NCI-H226 (cell line): ENCODE measurements around the gene PHF21B.
"Not testable (repeated sequence)": the region's sequence is repeated elsewhere in the genome, so short reads cannot be mapped to it uniquely, and the experiment has no call there.

Experiments used
- DNase-seq: peaks from one replicate; pipeline ENCODE4 v3.0.0-alpha.2; 2015

Gene PHF21B

DNA sequence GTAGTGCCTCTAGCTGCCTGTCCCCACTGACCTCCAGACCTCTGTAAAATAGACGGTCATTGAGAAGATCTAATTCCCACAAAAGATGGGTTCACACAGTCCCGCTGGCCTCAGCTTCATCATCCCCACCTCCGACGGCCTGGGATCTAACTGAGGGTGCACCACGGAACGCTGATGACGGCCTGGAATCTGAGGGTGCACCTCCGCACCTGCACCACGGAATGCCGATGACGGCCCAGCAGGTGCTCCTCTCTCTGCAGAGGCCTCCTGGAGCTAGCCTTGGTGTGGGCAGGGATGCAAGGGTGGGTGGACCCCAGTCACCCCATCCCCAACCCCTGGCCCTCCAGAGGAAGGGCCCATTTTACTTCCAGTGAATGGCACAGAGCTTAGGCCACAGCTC lies 77.3 kb downstream of the PHF21B start:
- no peak for DNase-seq

DNA sequence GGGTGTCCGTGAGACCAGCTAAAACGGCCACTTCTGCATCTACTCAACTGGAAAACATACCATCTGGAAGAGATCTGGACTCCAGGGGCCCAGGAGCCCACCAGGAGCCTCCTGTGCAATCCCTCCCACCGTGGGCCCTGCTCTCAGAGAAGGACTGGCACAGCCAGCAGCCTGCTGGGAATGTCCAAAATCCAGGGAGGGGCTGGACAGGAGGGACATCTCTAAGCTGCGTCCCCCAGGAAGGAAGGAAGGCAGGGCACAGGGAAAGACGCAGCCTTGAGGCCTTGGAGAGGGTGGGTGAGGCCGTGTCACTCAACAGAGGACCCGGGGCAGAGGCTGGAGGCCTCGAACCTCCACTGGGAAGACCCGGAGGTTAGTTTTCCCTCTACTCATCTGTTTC lies 78.0 kb downstream of the PHF21B start:
- no peak for DNase-seq

DNA sequence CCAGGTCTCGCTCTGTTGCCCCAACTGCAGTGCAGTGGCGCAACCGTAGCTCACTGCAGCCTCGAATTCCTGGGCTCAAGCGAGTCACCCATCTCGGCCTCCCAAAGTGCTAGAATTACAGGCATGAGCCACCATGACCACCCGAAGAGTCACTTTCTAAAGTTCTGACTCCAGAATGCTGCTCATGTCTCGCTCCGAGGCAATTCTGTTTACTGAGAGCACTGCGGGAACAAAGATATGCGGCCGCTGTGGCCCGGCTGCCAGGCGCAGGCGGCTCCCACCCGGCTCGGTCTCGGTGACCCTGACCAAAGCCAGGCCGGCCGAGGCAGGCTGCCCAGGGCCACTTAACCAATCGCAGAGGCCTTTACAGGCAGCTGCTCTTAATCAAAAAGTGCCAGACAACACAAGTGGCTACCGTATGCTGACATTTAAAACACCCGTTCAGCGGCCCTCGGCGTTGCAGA lies 78.7 kb downstream of the PHF21B start:
- DNase-seq: no peak

DNA sequence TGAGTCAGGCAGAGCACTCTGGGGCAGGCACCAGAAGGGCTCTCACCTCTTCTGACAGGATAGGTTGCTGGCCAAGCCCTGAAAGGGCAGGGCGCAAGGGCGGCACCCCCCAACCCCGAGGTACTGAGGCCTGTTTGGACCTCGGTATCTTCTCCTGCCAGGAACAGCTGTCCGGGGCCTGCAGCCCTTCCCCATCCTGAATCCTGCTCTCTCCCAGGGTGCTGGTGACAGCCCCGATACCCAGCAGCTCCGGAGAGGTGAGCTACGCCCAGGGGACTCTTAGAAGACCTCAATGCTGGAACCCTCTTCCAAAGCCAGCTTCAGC lies 79.1 kb downstream of the PHF21B start:
- DNase-seq: no peak

DNA sequence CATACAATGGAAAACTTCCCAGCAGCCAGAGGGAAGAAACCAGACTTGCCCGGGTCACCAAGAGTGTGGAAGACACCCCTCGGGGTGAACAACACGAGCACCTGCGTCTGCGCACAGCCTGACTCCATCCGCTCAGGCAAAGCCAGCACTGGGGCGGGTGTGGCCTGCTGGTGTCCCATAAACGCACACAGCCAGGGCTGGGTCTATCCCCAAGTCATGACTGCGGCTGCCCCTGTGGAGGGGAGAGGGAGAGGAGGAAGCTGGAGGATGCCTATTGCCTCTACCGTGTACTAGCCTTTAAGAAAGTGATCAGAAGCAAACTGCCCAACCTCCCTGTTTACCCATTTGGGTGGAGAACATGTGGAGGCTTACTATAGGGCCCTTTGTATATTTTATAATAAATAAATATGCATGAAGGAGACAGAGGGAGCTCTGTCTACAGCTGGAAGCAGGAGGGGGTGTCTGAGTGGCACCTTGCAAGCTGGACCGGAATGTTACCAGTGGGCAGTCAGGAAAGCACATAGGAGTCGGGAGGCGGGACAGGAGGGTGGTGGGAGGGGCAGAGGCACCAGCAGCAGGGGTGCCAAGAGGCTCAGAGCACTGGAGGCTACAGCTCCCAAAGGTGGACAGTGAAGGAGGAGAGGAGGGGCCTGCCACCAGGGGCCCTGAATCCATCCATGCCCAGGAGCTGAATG lies 79.6 kb downstream of the PHF21B start:
- DNase-seq: no peak

DNA sequence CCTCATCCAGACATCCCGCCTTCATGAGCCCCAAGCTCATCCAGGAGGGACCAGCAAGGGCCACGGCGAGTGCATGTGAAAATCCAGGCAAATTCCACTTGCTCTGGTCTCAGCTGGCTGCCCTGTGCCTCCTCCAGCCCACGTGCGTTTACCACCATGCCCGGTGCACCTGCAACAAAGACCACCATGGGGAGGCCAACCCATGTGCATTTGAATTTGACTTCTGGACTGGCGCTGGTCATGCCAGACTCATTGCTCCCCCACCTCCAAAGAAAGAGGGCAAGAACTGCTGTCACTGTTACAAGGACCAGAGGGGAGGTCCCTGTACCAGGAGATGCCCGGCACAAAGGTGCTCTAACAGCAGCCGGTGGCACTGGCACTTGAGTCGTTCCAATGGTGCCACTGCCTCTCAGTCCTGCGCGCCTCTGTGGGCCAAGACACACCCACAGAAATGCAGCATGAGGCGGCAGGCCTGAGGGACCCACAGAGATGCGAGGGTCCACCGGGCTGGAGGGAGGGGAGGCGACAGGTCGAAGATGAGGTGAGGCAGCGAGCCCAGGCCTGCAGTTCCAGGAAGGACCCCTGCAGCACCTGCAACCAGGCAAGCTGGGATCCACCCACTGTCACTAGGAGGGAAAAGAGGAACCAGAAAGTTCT lies 80.3 kb downstream of the PHF21B start:
- no peak for DNase-seq

DNA sequence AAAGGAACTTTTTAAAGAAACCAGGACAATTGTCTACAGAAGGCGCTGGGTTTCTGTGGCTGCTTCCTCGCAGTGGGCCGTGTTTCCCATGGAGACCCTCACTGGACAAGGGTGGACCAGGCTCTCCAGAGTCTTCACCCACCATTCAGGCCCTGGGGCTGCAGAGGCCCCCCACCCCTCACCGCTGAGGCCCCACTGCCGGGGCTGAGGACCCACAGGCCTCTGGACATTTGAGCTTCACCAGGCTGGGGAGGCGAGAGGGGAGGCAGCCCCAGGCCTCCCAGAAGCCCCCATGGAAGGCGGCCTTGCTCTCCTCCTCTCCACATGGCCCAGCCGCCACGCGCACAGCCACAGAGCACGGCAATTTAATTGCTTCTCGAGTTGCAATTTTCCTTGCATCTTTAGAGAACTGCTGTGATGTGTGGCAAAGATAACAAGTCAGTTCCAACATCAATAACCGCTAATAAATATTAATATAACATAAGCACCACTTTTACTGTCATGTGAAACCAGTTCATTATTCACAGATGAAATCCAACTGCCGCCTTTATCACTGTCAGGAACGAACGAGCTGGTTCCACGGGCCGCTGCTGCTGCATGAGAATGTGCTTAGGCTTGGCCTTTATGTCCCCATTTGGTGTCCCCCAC lies 81.0 kb downstream of the PHF21B start:
- DNase-seq: no peak

DNA sequence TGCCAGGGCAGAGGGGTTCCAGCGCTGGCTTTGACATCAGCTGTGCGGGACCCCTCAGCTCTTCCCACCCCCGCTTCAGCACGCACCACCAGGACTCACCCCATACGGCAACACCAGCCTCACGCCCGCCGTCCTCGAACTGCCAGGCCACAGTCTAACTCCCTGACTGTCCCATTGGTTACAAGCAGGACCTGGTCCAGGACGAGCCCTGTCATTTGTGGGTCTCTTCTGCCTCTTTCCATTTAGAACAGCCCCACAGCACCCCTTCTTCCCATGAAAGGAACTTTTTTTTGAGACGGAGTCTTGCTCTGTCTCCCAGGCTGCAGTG lies 81.7 kb downstream of the PHF21B start:
- no peak for DNase-seq

DNA sequence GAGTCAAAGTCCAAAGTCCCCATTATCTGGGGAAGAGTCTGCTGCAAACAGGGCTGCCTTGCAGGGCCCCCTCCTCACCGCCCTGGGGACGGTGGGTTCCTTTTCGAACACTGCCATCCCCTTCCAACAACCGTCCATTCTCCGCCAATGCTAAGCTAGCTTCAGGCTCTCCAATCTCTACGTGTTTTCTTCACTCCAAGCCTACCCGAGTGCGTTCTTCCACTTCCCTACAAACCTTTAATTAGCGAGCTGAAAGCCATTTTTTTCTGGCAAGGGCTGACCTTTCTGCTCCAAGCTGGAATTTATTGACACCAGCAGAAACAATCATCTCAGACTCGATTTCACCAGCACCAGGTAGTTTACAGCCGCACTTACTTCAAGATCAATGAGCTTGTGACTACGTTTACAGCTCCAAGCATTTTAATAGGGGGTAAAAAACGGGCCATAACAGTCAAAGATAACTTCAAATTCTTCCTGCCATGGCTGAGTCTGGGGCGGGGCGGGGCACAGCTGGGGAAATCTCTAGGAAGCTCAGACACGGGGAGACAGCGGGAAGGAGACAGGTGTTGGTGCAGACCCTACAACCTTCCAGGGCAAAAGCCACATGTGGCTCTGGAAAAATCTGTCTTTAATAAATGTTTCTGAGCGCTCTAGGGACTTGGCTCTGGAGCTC lies 82.2 kb downstream of the PHF21B start:
- DNase-seq: no peak

DNA sequence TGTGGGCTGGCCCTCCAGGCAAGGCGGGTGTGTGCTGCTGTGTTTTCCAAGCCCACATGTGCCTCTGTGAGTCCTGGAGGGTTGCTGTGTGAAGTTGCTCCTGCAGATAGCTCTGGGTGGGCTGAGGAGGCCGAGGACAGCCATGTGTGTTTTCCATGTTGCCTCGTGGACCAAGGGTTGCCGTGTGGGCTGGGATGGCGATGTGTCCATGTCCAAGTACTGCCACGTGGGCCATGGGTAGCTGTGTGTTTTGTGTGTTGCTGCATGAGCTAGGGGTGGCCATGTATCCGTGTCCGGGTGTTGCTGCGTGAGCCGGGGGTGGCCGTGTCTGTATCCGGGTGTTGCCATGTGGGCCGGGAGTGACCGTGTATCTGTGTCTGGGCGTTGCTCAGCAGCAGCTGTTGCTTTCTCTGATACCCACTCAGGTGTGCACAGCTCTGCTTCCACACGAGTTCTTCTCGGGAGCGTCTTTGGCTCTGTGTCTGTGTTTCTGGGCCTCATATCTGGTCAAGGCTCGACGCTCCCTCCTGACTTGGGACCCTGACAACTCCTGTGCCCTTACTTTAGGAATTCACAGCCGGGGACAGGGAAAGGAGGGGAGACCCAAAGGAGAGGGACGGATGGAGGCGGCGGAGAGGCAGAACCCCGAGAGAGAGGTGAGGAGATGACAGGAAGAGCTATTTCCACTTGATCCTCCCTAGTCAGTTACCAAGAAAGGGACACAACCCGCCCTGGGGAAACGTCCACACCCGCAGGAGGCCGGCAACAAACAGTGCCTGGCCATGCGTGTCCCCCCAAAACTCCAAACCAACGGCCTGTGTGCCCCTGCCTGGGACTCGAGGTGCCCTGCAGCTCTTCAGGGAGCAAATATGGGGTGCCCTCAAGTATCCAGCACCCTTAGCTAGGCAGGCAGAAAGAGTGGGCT lies 83.1 kb downstream of the PHF21B start:
- DNase-seq: no peak

DNA sequence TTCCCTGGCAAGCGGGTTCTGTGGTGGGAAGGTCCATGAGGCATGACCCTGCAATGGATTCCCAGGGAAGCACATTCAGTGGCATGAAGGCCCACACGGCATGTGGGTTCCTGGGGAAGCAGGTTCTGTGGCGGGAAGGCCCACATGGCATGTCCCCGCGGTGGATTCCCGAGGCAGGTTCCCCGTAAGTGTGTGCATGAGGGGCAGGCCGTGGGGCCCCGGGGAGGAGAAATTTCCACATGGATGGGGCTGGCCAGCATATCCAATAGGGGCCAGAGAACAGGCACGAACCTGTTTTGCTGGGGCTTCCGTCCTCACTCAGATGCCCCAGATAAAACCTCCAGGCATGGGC lies 83.7 kb downstream of the PHF21B start:
- DNase-seq: no peak

DNA sequence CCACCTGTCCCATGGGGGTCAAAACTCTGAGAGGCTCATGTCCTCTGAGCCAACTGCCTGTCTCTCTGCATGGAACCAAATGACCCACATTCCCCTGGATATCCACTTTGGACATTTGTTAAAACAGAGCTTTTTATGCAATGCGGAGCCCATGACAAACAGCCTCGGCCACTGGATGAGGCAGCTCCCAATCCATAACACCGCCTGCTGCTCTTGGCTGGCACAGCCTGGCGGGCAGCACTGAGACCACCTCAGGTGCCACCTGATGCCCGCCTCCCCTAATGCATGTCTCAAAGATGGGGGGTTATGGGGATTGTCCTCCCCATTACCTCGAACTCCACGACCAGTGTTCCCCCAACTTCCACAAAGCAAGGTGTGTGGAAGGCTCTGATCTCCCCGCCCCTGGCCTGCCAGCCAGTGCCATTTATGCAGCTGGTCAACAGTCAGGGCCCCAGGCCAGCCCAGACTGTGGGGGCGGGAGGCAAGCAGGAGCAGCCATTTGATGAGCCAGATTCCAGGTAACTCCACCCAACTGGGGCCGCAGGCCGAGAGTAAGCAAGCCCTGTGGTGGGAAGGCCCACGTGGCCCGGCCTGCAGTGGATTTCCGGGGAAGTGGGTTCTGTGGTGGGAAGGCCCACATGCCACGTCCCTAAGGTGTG lies 84.2 kb downstream of the PHF21B start:
- no peak for DNase-seq

DNA sequence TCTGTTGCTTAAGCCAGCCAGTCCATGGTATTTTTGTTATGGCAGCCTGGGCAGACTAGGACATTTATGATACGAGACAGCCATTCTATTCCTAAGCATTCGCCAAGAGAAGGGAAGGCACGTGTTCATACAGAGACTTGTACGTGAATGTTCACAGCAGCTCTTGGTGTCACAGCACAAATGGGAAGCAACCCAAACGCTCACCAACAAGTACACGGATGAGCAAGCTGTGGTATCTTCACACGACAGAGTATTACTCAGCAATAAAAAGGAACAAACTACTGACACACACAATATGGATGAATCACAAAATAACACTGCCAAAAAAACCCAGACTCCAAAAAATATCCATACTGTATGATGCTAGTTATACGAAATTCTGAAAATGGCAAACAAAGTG lies 85.1 kb downstream of the PHF21B start:
- DNase-seq: no peak

DNA sequence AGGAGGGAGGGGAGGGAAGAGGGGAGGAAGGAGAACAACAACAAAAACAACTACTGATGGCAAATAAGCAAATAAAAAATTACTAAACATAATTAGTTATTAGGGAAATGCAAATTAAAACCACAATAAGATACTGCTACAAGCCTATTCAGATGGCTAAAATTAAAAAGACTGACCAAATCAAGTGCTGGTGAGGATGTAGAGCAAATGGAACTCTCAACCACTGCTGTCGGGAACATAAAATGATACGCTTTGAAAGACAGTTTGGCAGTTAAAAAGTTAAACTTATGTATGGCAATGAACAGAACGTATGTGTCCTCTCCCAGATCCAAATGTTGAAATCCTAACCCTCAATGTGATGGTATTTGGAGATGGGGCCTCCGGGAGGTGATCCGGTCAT lies 85.7 kb downstream of the PHF21B start:
- no peak for DNase-seq

DNA sequence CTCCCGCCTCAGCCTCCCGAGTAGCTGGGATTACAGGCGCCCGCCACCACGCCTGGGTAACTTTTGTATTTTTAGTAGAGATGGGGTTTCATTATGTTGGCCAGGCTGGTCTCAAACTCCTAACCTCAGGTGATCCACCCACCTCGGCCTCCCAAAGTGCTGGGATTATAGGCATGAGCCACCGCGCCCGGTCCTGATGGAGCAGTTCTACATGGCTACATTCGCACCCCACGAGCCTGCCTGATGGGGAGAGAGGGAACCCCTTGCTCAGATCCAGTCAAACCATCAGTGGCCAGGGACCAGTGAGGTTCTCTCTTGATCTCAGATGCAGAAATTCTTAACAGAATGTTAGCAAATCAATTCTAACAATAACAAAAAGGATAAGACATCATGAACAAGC lies 88.0 kb downstream of the PHF21B start:
- DNase-seq: not testable (repeated sequence)

DNA sequence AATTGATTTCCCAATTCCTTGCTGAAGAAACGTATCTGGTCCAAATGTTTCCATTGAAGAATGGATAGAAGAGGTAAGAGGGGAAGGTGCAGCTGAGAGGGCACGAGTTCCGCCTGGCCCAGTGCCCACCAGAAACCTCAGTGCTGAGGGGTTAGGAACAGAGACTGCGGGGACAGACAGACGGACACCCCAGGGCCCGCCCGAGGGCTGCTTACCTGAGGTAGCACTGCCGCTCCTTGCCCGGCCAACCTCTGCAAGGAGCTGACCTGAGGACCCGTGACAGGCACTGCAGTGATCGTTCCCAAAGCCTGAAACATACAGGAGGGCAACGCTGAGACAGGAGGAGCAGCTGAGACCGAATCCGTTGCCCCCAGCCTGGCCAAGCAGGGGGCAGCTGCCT lies 89.6 kb downstream of the PHF21B start:
- no peak for DNase-seq

DNA sequence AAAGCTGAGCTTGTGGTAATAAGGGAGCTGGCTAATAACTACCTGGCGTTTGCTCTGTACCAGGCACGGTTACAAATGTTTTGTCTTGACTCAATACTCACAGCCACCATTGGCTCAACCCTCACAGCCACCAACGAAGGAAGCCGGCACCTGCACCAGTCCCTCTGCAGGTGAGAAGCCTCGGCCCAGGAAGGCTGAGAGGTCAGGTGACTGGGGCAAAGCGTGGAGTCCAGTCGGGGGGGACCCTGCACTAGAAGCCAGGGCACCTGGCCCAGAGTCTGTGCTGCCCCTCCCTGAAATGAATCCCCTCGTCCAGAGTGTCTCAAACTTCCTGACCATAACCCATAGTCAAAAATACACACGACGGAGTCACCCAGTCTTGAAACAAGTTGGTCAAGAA lies 90.1 kb downstream of the PHF21B start:
- no peak for DNase-seq

DNA sequence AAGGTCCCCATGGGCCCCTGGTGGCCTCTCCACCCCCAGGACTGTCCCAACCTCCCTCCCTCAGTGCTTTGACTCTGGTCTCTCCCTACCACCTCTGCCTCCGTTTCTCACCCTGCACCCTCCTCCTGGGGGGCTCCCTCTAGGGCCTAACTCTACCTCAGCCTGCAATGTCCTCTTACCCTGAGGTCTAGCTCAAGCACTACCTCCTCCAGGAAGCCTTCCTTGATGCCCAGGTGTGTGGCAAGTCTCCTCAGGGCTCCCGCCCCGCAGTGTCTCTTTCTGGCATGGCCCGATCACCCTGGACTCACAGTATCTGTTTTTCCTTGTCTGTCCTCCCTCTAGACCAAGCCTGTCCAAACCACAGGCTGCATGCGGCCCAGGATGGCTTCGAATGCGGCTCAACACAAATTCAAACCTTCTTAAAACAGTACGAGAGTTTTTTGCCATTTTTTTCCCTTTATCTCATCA lies 90.8 kb downstream of the PHF21B start:
- no peak for DNase-seq

DNA sequence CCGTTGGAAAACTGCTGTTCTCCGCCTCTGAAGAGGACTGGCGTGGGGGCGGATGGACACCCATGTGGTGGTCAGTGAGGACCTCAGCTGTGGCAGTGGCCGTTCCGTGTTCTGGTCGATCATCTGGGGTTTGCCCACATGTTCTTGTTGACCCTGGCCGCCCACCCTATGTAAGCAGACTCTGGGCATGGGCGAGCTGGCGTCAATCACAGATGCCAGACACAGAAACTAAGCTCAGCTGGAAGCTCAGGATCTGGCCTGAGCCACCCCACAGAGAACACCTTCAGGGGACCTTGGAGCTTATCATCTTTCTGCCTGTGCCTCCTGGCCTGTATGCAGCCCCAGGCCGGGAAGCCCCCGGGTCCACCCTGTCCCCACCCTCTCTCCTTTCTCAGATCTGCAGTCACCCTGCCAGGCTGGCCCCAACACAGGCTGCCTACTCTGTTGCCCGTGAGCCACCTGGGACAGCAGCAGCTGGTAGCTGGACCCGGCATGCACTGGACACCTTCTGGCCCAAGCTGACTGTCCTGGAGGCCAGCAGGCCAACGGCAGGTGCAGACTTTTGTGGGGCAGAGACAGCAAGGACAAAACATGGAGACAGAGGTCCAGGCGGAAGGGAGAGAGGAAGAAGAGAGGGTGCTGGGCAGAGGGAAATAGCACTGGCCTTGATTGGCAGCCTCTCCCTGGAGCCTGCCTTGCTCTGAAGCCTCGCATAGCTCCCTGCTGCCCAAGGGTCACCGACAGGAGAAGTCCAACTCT lies 91.5 kb downstream of the PHF21B start:
- no peak for DNase-seq

DNA sequence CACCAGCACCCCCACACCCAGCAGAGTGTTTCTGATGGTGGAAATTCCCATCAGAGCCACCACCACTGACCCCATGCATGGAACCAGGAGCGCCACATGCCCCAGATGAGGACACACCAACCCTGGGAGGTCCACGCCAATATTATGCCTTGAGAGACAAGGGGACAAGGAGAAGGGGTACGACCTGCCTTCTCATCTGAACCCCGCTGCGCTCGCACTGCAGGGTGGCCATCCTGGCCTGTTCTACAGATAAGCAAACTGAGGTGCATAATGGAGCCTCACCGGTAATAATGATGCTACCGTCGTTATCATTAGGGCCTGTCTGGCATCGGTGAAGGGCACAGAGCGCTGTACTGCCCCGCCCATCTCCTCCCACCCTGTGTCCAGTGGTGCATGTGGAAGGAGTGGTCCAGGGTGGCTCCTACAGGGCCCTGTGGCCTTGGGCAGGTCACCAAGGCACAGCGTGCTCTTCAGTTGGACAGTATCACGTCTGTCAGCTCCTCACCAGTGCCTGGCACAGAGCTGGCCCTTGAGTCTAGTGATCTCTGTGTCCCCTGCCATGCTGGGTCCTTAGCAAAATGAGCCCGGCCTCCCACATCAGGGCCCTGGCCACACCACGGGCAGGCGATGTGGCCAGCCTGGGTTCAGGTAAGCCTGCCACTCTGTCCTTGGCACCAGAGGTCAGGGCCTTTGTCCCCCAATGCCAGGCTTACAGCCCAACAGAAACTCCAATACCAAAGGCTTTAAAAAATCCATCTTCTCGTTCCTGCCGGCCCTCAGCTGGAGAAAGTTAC lies 92.2 kb downstream of the PHF21B start:
- no peak for DNase-seq
